ENCODE data around the gene NCAM1.
"Not testable (repeated sequence)": the region's sequence is repeated elsewhere in the genome, so short reads cannot be mapped to it uniquely, and the experiment has no call there.

Gene NCAM1

GRCh38 chr11:112922606-112923005 lies 38.6 kb upstream of the NCAM1 start:
- Histone ChIP-seq H3K27ac (ENCODE audit: extremely low read depth, low read depth, low read length) (no peak overlapping the region), H3K9me3 (ENCODE audit: control insufficient read depth, insufficient read depth, low read depth, low read length) (no peaks in the 10 kb centered on the region), H3K4me3 (ENCODE audit: low read depth, low read length) (no peak overlapping the region), H3K36me3 (ENCODE audit: control insufficient read depth in 2 of 2, insufficient read depth in 1 of 2, low read length in 2 of 2) (no peaks in the 10 kb centered on the region), H3K4me1 (ENCODE audit: control insufficient read depth, insufficient read depth, low read length) (no peaks in the 10 kb centered on the region)
- ChIA-PET POLR2A (no interaction called here), CTCF (no interaction called here)
- TF ChIP-seq ZNF423 (tag by site-specific recombination; IDR thresholded peaks at IDR 0.05) (no peak), SALL2 (tag by site-specific recombination; IDR thresholded peaks at IDR 0.05; ENCODE audit: borderline replicate concordance) (no peak), ZBTB10 (tag by site-specific recombination; IDR thresholded peaks at IDR 0.05) (no peak)

DNA sequence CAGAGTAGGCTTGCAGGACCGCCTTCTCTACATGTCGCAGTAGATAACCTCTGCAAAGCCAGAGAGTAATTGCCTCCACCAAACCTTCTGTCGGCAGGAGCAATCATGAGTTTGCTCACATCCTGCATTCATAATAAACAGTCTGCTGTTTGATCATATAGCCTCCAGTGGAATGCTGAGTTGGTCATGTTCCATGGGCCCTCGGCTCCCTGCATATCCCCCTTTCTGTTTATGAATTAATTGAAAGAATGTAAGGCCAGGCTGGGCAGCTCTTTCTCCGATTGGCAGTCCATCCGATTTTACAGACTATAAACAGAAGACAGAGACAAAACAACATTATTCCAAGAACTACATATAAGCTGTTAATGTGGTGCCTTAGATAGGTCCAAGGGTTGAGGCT lies 36.4 kb upstream of the NCAM1 start:
- POLR2A ChIA-PET, result not testable (repeated sequence)

DNA sequence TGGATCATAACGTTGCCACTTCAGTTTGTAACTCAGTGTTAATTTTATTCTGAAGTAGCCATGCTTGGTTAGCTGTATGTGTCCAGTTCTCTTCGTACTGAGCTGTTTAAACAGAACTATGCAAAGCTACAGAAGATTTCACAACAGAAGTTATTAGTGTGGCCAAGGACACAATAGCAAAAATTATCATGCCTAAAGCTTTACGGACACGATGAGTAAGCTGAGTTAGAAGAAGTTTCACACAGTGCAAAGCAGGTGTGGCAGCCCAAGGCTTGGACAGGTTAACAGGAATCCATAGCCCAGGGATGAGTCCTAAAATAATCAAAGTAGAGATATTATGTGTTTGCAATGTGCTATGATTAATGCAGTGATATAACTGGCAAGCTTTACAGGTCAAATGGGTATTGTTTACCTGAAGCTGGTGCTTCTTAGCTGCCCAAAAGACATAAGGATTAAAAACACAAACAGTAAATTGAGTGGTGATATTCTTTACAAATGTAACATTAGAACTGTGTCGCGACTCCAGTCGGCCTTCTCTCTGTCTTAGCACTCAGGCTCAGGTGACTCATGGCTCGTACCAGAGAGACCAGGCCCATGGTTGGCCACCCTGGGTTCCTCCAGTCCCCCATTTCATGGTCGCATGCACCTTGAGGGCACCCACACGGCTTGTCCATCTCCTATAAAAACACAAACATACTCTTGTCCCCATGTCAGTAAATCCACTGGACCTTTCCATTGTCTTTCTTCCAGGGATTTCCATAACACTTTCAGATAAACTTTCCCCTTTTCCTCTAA lies 35.5 kb upstream of the NCAM1 start:
- POLR2A ChIA-PET, result no interaction called here
- CTCF ChIA-PET, result no interaction called here
- TF ChIP-seq ZNF548 (tag by site-specific recombination; IDR thresholded peaks at IDR 0.05) (no peak), ZBTB7A (tag by site-specific recombination; IDR thresholded peaks at IDR 0.05; ENCODE audit: low read depth) (no peak), GLI4 (tag by site-specific recombination; IDR thresholded peaks at IDR 0.05) (no peak), ZNF19 (tag by site-specific recombination; IDR thresholded peaks at IDR 0.05; ENCODE audit: low read depth) (no peak), ZFP69B (tag by site-specific recombination; IDR thresholded peaks at IDR 0.05) (no peak), ZNF175 (tag by site-specific recombination; IDR thresholded peaks at IDR 0.05) (no peak), ZNF768 (tag by site-specific recombination; IDR thresholded peaks at IDR 0.05) (no peak), ZNF600 (tag by site-specific recombination; IDR thresholded peaks at IDR 0.05) (no peak), KLF7 (tag by site-specific recombination; IDR thresholded peaks at IDR 0.05; ENCODE audit: borderline replicate concordance) (no peak)

More for the DNA sequence above, 36.4 kb upstream of the NCAM1 start:
- CTCF ChIA-PET; H3K4me1 ChIP-seq (ENCODE audit: control insufficient read depth, insufficient read depth, low read length); H3K27ac ChIP-seq (ENCODE audit: extremely low read depth, low read depth, low read length); H3K36me3 ChIP-seq (ENCODE audit: control insufficient read depth in 2 of 2, insufficient read depth in 1 of 2, low read length in 2 of 2); H3K4me3 ChIP-seq (ENCODE audit: low read depth, low read length); H3K9me3 ChIP-seq (ENCODE audit: control insufficient read depth, insufficient read depth, low read depth, low read length): not testable (repeated sequence)

DNA sequence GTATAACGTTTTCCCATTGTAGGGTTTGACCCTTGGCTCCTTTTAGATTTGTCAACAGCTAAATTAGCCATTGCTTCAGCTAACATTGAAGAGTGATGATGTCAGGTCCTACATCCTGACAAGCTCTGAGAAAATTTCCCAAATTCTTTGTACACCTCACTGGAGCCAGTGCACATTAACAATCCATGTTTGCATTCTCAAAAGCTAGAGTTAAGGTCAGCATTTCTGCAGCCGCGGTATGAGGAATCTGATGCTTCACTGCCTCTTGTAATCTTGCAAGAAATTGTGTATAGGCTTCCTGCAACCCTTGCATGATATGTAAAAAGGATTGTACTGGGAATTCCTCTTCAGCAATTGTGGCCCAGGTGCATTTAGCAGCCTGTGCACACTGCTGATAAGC lies 33.1 kb upstream of the NCAM1 start:
- H3K36me3 ChIP-seq (ENCODE audit: control insufficient read depth in 2 of 2, insufficient read depth in 1 of 2, low read length in 2 of 2), result no peaks in the 10 kb centered on the region
- CTCF ChIA-PET, result interaction anchor here (0.7 to 1.0 kb wide), 2 partner anchors 104 to 343 kb away, joined by 3 read pairs; no protein-coding TSS in a partner anchor
- POLR2A ChIA-PET, result no interaction called here
- TF ChIP-seq ZNF2 (tag by site-specific recombination; IDR thresholded peaks at IDR 0.05) (no peak), SP2 (tag by site-specific recombination; IDR thresholded peaks at IDR 0.05) (no peak), MEIS1 (CRISPR knock-in tag; IDR thresholded peaks at IDR 0.05; ENCODE audit: borderline replicate concordance) (no peak), ZNF239 (tag by site-specific recombination; IDR thresholded peaks at IDR 0.05) (no peak), PRDM4 (tag by site-specific recombination; IDR thresholded peaks at IDR 0.05) (no peak), ZNF138 (tag by site-specific recombination; IDR thresholded peaks at IDR 0.05; ENCODE audit: borderline replicate concordance) (no peak), ZNF670 (tag by site-specific recombination; IDR thresholded peaks at IDR 0.05; ENCODE audit: low read depth) (no peak)
- no peak overlapping the region for H3K4me3 ChIP-seq (ENCODE audit: low read depth, low read length)
- no peaks in the 10 kb centered on the region for H3K4me1 ChIP-seq (ENCODE audit: control insufficient read depth, insufficient read depth, low read length)
- no peak overlapping the region for H3K27ac ChIP-seq (ENCODE audit: extremely low read depth, low read depth, low read length)
- no peaks in the 10 kb centered on the region for H3K9me3 ChIP-seq (ENCODE audit: control insufficient read depth, insufficient read depth, low read depth, low read length)

More for the DNA sequence above, 35.5 kb upstream of the NCAM1 start:
- no peak overlapping the region for H3K27ac ChIP-seq (ENCODE audit: extremely low read depth, low read depth, low read length)
- H3K4me3 ChIP-seq (ENCODE audit: low read depth, low read length), result no peak overlapping the region
- no peaks in the 10 kb centered on the region for H3K36me3 ChIP-seq (ENCODE audit: control insufficient read depth in 2 of 2, insufficient read depth in 1 of 2, low read length in 2 of 2)
- H3K4me1 ChIP-seq (ENCODE audit: control insufficient read depth, insufficient read depth, low read length), result no peaks in the 10 kb centered on the region
- no peaks in the 10 kb centered on the region for H3K9me3 ChIP-seq (ENCODE audit: control insufficient read depth, insufficient read depth, low read depth, low read length)

Data from HEK293 (cell line).